ENCODE results near the gene PTGER3.
"Not testable (repeated sequence)": the region's sequence is repeated elsewhere in the genome, so short reads cannot be mapped to it uniquely, and the experiment has no call there.

PTGER3 gene

DNA sequence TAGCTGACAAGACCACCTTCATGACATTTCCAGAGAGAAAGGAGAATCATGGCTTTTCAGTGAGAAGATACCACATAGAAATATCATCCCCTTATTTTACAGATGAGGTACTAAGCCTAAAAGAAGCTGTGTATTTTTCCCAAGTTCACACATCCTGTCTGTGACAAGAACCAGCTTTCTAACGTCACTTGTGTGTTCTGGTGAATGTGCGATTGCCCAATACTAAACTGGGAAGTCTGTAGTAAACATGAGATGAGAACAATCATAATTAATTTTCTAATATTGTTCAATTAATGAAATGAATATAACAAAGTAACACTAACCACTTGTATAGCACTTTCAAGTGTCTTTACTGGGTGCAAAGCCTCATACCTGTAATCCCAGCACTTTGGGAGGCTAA lies 46.0 kb downstream of the PTGER3 start:
- no peak for DNase-seq

GRCh38 chr1:70997793-70998192 lies 49.8 kb downstream of the PTGER3 start:
- DNase-seq = no peak

GRCh38 chr1:70994753-70995268 lies 52.8 kb downstream of the PTGER3 start:
- no peak for DNase-seq

- no peak for DNase-seq
These were observed 53.8 kb downstream of the PTGER3 start for GRCh38 chr1:70993798-70994197.

DNA sequence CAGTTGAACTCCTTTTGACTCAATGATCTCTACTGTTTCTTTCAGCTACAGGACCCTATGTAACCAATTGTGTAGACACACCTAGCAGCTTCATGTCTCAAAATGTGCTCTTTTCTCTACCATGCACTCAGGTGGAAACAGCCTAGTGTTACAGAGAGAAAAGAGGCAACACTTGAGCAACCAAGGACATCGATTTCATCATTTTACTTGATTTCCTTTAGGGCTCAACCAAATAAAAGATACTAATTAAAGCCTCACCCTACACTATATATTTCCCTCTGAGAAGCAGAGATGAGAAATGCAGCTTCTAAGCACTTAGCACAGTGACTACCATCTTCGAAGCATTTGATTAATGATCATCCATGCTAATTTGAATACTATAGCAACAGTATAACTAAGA lies 55.1 kb downstream of the PTGER3 start:
- DNase-seq = no peak

DNA sequence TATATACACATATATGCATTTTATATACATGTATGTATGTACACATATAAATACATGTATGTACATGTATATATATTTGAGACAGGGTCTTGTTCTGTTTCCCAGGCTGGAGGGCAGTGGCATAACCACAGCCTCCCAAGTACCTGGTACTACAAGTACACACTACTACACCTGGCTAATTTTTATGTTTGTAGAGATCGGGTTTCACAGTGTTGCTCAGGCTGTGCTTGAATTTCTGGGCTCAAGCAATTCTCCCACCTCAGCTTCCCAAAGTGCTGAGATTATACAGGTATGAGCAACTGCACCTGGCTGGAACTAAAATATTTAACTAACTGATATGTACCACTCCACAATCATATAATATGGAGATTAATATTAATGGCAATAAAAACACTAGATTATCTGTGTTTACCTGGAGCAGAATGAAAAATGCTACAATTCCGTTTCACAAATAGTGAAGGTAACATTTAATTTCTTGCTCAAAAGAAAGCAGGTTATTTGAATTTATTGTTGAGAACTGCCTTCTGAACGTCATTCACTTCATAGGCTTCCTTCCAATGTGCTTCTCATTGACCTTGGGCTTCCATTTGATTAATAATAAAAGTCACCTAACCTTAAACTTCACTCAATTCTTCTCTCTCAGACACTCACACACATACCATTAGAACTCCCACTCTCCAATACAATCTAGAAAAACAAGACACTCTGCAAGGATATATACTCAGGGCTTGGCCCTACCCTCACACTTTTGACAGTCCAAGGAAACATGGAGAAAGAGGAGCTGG lies 57.0 kb downstream of the PTGER3 start:
- no peak for DNase-seq

DNA sequence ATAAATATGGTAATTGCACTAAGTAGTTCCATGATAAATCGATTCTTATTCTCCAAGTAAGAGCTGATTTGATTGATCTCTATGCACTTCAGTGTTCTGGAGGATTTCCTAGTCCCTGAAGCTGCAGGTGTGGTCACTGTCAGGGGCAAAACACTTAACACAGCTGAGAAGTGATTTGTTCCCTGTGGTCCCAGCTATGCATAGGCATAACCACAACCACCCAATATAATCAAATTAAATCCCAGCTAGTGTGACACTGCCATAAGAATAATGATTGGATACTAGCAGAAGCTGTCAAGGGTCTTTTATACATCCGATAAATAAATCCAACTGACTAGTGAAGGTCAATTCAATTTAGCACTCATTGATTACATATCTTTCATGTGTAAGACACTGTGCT lies 60.1 kb downstream of the PTGER3 start:
- DNase-seq = no peak

DNA sequence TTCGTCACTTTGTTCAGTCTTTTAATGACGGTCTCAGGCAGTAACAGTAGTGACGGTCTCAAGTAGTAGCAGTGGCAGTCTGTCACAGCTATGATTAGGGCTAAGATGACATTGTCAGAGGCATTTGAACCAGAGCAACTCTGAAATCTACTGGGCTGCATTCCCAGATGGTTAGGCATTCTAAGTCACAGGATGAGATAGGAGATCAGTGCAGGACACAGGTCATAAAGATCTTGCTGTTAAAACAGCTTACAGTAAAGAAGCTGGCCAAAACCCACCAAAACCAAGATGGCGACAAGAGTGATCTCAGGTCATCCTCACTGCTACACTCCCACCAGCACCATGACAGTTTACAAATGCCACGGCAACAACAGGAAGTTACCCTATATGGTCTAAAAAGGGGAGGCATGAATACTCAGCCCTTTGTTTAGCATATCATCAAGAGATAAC lies 61.8 kb downstream of the PTGER3 start:
- not testable (repeated sequence) for DNase-seq

- not testable (repeated sequence) for DNase-seq
These were observed 62.3 kb downstream of the PTGER3 start for GRCh38 chr1:70985278-70985677.

DNA sequence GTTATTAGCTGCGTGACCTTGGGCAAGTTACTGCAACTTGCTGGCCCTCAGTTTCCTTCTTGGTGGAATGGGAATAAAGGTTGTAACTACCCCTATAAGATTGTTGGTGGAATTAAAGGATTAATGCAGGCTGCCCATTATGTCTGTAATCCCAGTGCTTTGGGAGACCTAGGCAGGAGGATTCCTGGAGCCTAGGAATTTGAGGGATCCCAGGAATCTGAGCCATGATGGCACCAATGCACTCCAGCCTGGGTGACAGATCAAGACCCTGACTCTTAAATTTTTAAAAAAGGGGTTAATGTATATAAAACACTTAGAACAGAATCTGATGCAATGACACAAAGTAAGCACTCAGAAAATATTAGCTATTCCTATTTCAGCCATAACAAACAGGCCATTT lies 67.3 kb downstream of the PTGER3 start:
- DNase-seq = no peak

GRCh38 chr1:70979881-70980280 lies 67.7 kb downstream of the PTGER3 start:
- no peak for DNase-seq

- no peak for DNase-seq
These were observed 68.3 kb downstream of the PTGER3 start for GRCh38 chr1:70979313-70979712.

- DNase-seq = no peak
These were observed 69.0 kb downstream of the PTGER3 start for GRCh38 chr1:70978623-70979022.

GRCh38 chr1:70977575-70977974 lies 70.0 kb downstream of the PTGER3 start:
- DNase-seq = no peak

DNA sequence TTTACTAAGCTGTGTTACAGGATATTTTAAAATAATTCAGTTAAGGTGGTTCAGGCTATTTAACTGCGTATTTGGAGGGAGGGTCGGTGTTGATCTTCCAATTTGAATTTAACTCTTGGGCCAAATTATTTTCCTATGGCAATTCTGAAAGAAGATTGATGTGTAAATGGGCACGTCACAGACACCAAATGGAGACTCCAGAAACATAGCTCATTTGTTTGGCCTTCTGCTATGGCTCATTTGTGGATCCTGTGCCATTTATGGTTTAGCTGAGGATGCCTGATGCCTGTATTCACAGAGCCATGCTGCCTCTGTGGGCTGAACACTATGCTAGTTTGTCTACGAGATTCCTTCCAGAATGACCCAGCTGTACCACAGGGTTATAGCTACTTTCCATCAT lies 70.6 kb downstream of the PTGER3 start:
- no peak for DNase-seq

GRCh38 chr1:70973754-70974153 lies 73.9 kb downstream of the PTGER3 start:
- DNase-seq = no peak

DNA sequence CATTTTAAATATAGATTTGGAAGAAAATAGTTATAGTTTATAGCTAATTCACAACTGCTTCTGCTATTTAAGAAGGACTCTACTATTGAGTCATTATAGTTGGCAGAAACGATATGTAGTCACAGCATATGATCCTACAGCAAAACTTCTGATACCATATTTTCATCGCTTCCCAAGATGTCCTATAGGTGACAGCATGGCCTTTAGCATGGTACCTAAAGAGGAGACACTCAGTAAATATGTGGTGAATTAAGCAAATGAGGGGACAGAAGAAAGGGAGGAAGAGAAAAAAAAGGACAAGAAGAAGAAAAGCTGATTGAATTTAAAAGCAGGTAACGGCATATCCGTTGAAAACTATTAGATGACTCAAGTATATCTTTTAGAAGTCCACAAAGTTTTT lies 77.2 kb downstream of the PTGER3 start:
- DNase-seq = no peak

- no peak for DNase-seq
These were observed 81.5 kb downstream of the PTGER3 start for GRCh38 chr1:70966018-70966638.

DNA sequence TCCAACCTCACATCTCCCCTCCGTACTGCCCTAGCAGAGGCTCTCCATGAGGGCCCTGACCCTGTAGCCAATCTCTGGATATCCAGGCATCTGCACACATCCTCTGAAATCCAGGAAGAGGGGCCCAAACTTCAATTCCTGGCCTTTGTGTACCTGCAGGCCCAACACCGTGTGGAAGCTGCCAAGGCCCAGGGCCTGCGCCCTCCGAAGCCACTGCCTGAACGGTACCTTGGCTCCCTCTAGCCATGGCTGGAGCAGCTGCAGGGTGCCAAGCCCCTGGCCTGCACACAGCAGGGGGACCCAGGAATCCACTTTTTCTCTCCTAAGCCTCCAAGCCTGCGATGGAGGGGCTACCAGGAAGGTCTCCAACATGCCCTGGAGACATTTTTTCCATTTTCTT lies 84.2 kb downstream of the PTGER3 start:
- DNase-seq = no peak

- no peak for DNase-seq
These were observed 86.1 kb downstream of the PTGER3 start for GRCh38 chr1:70961374-70961975.

- DNase-seq = no peak
These were observed 99.1 kb downstream of the PTGER3 start for GRCh38 chr1:70948396-70949017.

GRCh38 chr1:70947835-70948234 lies 99.8 kb downstream of the PTGER3 start:
- no peak for DNase-seq

DNA sequence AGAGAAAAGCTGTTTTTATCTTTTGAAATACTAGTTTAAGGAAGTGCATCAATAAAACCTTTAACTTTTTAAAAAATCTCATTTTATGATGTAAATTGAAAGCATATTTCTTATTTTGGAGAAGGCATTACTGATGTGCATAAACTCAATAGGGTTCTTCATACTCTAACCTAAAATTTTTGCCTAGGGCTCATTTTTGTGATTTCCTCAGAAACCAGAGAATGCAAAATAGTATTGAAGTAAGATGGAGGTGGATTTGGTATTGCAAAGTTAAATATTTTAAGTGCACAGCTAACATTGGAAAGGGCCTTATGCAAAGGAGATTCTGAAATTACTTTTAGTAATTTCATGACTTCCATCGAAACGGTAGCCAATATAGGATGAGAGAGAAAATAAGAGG lies 101.9 kb downstream of the PTGER3 start:
- DNase-seq = no peak

DNA sequence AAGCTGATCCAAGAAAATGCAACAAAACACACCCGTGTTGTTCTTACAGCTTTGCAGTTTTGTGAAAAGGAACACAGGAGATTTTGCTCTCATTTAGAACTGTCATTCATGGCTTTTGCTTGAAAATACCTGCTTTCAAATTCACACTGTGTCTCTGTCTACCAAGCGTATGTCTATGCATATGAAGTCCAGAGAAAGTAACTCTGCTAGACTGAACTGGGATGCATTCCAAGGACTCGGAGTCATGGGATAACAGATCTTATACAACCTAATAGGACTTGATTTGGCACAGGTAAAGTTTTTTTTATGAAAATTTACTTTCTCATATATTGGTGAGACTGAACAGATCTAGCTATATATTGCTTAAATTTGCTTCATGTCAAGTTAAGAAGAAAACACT lies 102.4 kb downstream of the PTGER3 start:
- no peak for DNase-seq
